IMR-90 (cell line): Measurements from ENCODE around the gene KRT32.

ENCODE experiments used
- CTCF ChIP-seq: conservative IDR thresholded peaks from 2 replicates; pipeline ENCODE4 v1.5.1; 2012; ENCODE audit warnings: mild to moderate bottlenecking, low read depth, low read length, improper control_type of control experiment
- RAD21 ChIP-seq: IDR thresholded peaks from 2 replicates; pipeline ENCODE4 v1.6.1; 2012; ENCODE audit warnings: low read length, improper control_type of control experiment
- RCOR1 ChIP-seq: IDR thresholded peaks from 2 replicates; pipeline ENCODE4 v1.6.1; 2012; ENCODE audit warnings: mild to moderate bottlenecking, low read length, improper control_type of control experiment; ENCODE audit not compliant: insufficient replicate concordance

GRCh38 chr17:41504246-41504977 lies 37.2 kb upstream of the KRT32 start:
- TF ChIP-seq CTCF (no peak), RCOR1 (no peak), RAD21 (no peak)
